Neutrophil (primary cell): Measurements from ENCODE around the gene ADAMTS16.

Experiments used
- H3K27ac ChIP-seq: fragments of 200-600 bp; sonication (generic); 2 replicates; pipeline ENCODE4 v1.5.1; 2016; ENCODE audit warnings: mild to moderate bottlenecking, moderate library complexity
- H3K27me3 ChIP-seq: fragments of 200-600 bp; sonication (generic); 2 replicates; pipeline ENCODE4 v1.6.0; 2016; ENCODE audit warnings: mild to moderate bottlenecking
- H3K36me3 ChIP-seq: fragments of 200-600 bp; sonication (generic); 2 replicates; pipeline ENCODE4 v1.5.1; 2017
- H3K4me1 ChIP-seq, 2 experiments: fragments of 200-600 bp in 1 of 2; sonication (generic) in 1 of 2; 1 replicate in 1 of 2; 2 replicates in 1 of 2; pipeline versions ENCODE4 v1.5.1 to v1.6.1; 2013 to 2016; ENCODE audit warnings: low read depth in 1 of 2, low read length in 1 of 2, mild to moderate bottlenecking in 1 of 2, moderate library complexity in 1 of 2; ENCODE audit not compliant: control insufficient read depth in 1 of 2, insufficient read depth in 1 of 2
- H3K4me3 ChIP-seq, 2 experiments: fragments of 200-600 bp in 1 of 2; sonication (generic) in 1 of 2; 1 replicate in 1 of 2; 2 replicates in 1 of 2; pipeline ENCODE4 v1.5.1; 2013 to 2016; ENCODE audit warnings: low read depth in 1 of 2, low read length in 1 of 2, mild to moderate bottlenecking in 1 of 2, moderate library complexity in 1 of 2
- H3K9me3 ChIP-seq: fragments of 200-600 bp; sonication (generic); 2 replicates; pipeline ENCODE4 v1.5.1; 2016
- CTCF ChIP-seq: fragments of 200-600 bp; sonication (generic); IDR thresholded peaks from 2 replicates; pipeline ENCODE4 v1.5.1; 2016; ENCODE audit warnings: antibody characterized with exemption

Gene ADAMTS16

GRCh38 chr5:5335700-5336264 is 195.7 kb downstream of the ADAMTS16 start:
- Histone ChIP-seq H3K27ac (no peak overlapping the region), H3K27me3 (no peaks in the 10 kb centered on the region)
- no peak for TF ChIP-seq CTCF

GRCh38 chr5:5339257-5339656 is 199.1 kb downstream of the ADAMTS16 start:
- no peaks in the 10 kb centered on the region for H3K9me3 ChIP-seq
- no peak overlapping the region for H3K4me3 ChIP-seq
- no peak for TF ChIP-seq CTCF
- H3K36me3 ChIP-seq = no peaks in the 10 kb centered on the region
- no peak overlapping the region for H3K27ac ChIP-seq
- H3K27me3 ChIP-seq = no peaks in the 10 kb centered on the region
- no peaks in the 10 kb centered on the region for H3K4me1 ChIP-seq

More at GRCh38 chr5:5335700-5336264, 195.7 kb downstream of the ADAMTS16 start:
- Histone ChIP-seq H3K9me3 (no peaks in the 10 kb centered on the region), H3K4me1 (no peaks in the 10 kb centered on the region), H3K36me3 (no peaks in the 10 kb centered on the region), H3K4me3 (no peak overlapping the region)

- no peak for TF ChIP-seq CTCF
These were observed 200.1 kb downstream of the ADAMTS16 start for GRCh38 chr5:5340206-5340729.

GRCh38 chr5:5341531-5342292 is 201.6 kb downstream of the ADAMTS16 start:
- H3K36me3 ChIP-seq = no peaks in the 10 kb centered on the region
- no peaks in the 10 kb centered on the region for H3K4me1 ChIP-seq
- H3K9me3 ChIP-seq = no peaks in the 10 kb centered on the region
- H3K4me3 ChIP-seq = no peak overlapping the region
- TF ChIP-seq CTCF = no peak
- H3K27ac ChIP-seq = no peak overlapping the region
- H3K27me3 ChIP-seq = no peaks in the 10 kb centered on the region

More at GRCh38 chr5:5340206-5340729, 200.1 kb downstream of the ADAMTS16 start:
- Histone ChIP-seq H3K27ac (no peak overlapping the region), H3K4me3 (no peak overlapping the region), H3K4me1 (no peaks in the 10 kb centered on the region), H3K9me3 (no peaks in the 10 kb centered on the region), H3K27me3 (no peaks in the 10 kb centered on the region), H3K36me3 (no peaks in the 10 kb centered on the region)

GRCh38 chr5:5342784-5343183 is 202.7 kb downstream of the ADAMTS16 start:
- Histone ChIP-seq H3K36me3 (no peaks in the 10 kb centered on the region), H3K27ac (no peak overlapping the region), H3K27me3 (no peaks in the 10 kb centered on the region), H3K9me3 (no peaks in the 10 kb centered on the region), H3K4me1 (no peaks in the 10 kb centered on the region), H3K4me3 (no peak overlapping the region)
- TF ChIP-seq CTCF = no peak
